Measurements from ENCODE around the gene ATP6AP1.

Gene ATP6AP1

GRCh38 chrX:154466907-154467306, 38.4 kb downstream of the ATP6AP1 start:
- ChIA-PET POLR2A (no interaction called here), CTCF (interaction anchor here (1.3 kb wide), 1 partner anchor 11 kb away, joined by 3 read pairs; no protein-coding TSS in a partner anchor)
- TF ChIP-seq CTCF (IDR thresholded peaks at IDR 0.05; ENCODE audit: insufficient read depth, low read length, missing control alignments) = no peak
- no peak overlapping the region for H3K4me3 ChIP-seq (ENCODE audit: low read depth, low read length)
- DNase-seq (ENCODE audit: low read depth, low spot score) = no peak

GRCh38 chrX:154467556-154467955, 39.1 kb downstream of the ATP6AP1 start:
- no peak overlapping the region for H3K4me3 ChIP-seq (ENCODE audit: low read depth, low read length)
- DNase-seq (ENCODE audit: low read depth, low spot score) = no peak
- TF ChIP-seq CTCF (IDR thresholded peaks at IDR 0.05; ENCODE audit: insufficient read depth, low read length, missing control alignments) = no peak
- CTCF ChIA-PET = interaction anchor here (1.3 kb wide), 1 partner anchor 10 kb away, joined by 3 read pairs; no protein-coding TSS in a partner anchor
- POLR2A ChIA-PET = interaction anchor here (1.4 kb wide), 1 partner anchor 8 kb away, joined by 8 read pairs; no protein-coding TSS in a partner anchor

- no peak for TF ChIP-seq CTCF (IDR thresholded peaks at IDR 0.05; ENCODE audit: insufficient read depth, low read length, missing control alignments)
- DNase-seq (ENCODE audit: low read depth, low spot score) = no peak
- POLR2A ChIA-PET = interaction anchor here (1.4 kb wide), 1 partner anchor 9 kb away, joined by 8 read pairs; no protein-coding TSS in a partner anchor
- CTCF ChIA-PET = no interaction called here
- H3K4me3 ChIP-seq (ENCODE audit: low read depth, low read length) = no peak overlapping the region
These were observed 39.7 kb downstream of the ATP6AP1 start for GRCh38 chrX:154468217-154468616.

- no peak for TF ChIP-seq CTCF (IDR thresholded peaks at IDR 0.05; ENCODE audit: insufficient read depth, low read length, missing control alignments)
- ChIA-PET CTCF (no interaction called here), POLR2A (interaction anchor here (0.7 kb wide), 1 partner anchor 11 kb away, joined by 3 read pairs; the partner anchor contains the start of gene PLXNA3)
- no peak for DNase-seq (ENCODE audit: low read depth, low spot score)
- H3K4me3 ChIP-seq (ENCODE audit: low read depth, low read length) = no peak overlapping the region
These were observed 40.6 kb downstream of the ATP6AP1 start for GRCh38 chrX:154469114-154469513.

- POLR2A ChIA-PET = no interaction called here
- CTCF ChIA-PET = no interaction called here
- no peak overlapping the region for H3K4me3 ChIP-seq (ENCODE audit: low read depth, low read length)
- TF ChIP-seq CTCF (IDR thresholded peaks at IDR 0.05; ENCODE audit: insufficient read depth, low read length, missing control alignments) = no peak
- DNase-seq (ENCODE audit: low read depth, low spot score) = no peak
These were observed 41.4 kb downstream of the ATP6AP1 start for GRCh38 chrX:154469880-154470279.

- H3K4me3 ChIP-seq (ENCODE audit: low read depth, low read length) = no peak overlapping the region
- ChIA-PET CTCF (no interaction called here), POLR2A (no interaction called here)
- TF ChIP-seq CTCF (IDR thresholded peaks at IDR 0.05; ENCODE audit: insufficient read depth, low read length, missing control alignments) = no peak
- DNase-seq (ENCODE audit: low read depth, low spot score) = no peak
These were observed 42.0 kb downstream of the ATP6AP1 start for GRCh38 chrX:154470434-154470833.
